HEK293 (cell line): ENCODE data around the gene IRX4.

Experiments used
- HOXA7 ChIP-seq: sonication (generic); formaldehyde crosslinking; IDR thresholded peaks from 2 replicates; pipeline ENCODE4 v1.8.1; 2022; ENCODE audit warnings: missing genetic modification reagents, borderline replicate concordance
- KLF1 ChIP-seq: fragments of 450-650 bp; formaldehyde crosslinking; IDR thresholded peaks from 2 replicates; pipeline ENCODE4 v1.5.1; 2016; ENCODE audit warnings: missing biosample characterization, missing genetic modification characterization
- MYNN ChIP-seq: fragments of 450-650 bp; formaldehyde crosslinking; IDR thresholded peaks from 2 replicates; pipeline ENCODE4 v1.5.1; 2016; ENCODE audit warnings: missing biosample characterization, missing genetic modification characterization, borderline replicate concordance
- PRDM6 ChIP-seq: fragments of 450-650 bp; formaldehyde crosslinking; IDR thresholded peaks from 2 replicates; pipeline ENCODE4 v1.5.1; 2017; ENCODE audit warnings: missing biosample characterization, missing genetic modification characterization
- RBAK ChIP-seq: fragments of 450-650 bp; formaldehyde crosslinking; IDR thresholded peaks from 2 replicates; pipeline ENCODE4 v1.5.1; 2016; ENCODE audit warnings: missing biosample characterization, missing genetic modification characterization
- SP7 ChIP-seq: fragments of 450-650 bp; formaldehyde crosslinking; IDR thresholded peaks from 2 replicates; pipeline ENCODE4 v1.5.1; 2016; ENCODE audit warnings: missing biosample characterization, missing genetic modification characterization
- YY1 ChIP-seq: fragments of 450-650 bp; formaldehyde crosslinking; IDR thresholded peaks from 2 replicates; pipeline ENCODE4 v1.5.1; 2018; ENCODE audit warnings: missing biosample characterization, missing genetic modification characterization
- ZBTB44 ChIP-seq: fragments of 450-650 bp; IDR thresholded peaks from 2 replicates; pipeline ENCODE4 v1.5.1; 2018; ENCODE audit warnings: missing biosample characterization, mild to moderate bottlenecking, missing genetic modification characterization
- ZFP3 ChIP-seq: fragments of 450-650 bp; formaldehyde crosslinking; IDR thresholded peaks from 2 replicates; pipeline ENCODE4 v1.5.1; 2016; ENCODE audit warnings: low read depth, missing biosample characterization, missing genetic modification characterization
- ZNF121 ChIP-seq: fragments of 450-650 bp; formaldehyde crosslinking; IDR thresholded peaks from 2 replicates; pipeline ENCODE4 v1.5.1; 2016; ENCODE audit warnings: missing biosample characterization, missing genetic modification characterization
- ZNF148 ChIP-seq: fragments of 450-650 bp; formaldehyde crosslinking; IDR thresholded peaks from 2 replicates; pipeline ENCODE4 v1.5.0; 2017; ENCODE audit warnings: missing biosample characterization, missing genetic modification characterization, borderline replicate concordance
- ZNF18 ChIP-seq: fragments of 450-650 bp; formaldehyde crosslinking; IDR thresholded peaks from 2 replicates; pipeline ENCODE4 v1.5.1; 2016; ENCODE audit warnings: missing biosample characterization, missing genetic modification characterization
- ZNF184 ChIP-seq: fragments of 450-650 bp; IDR thresholded peaks from 2 replicates; pipeline ENCODE4 v1.5.1; 2018; ENCODE audit warnings: missing biosample characterization, mild to moderate bottlenecking, missing genetic modification characterization
- ZNF280C ChIP-seq: fragments of 450-650 bp; formaldehyde crosslinking; IDR thresholded peaks from 2 replicates; pipeline ENCODE4 v1.5.1; 2016; ENCODE audit warnings: missing biosample characterization, missing genetic modification characterization
- ZNF324 ChIP-seq: fragments of 450-650 bp; formaldehyde crosslinking; IDR thresholded peaks from 2 replicates; pipeline ENCODE4 v1.5.1; 2016; ENCODE audit warnings: missing biosample characterization, missing genetic modification characterization
- ZNF350 ChIP-seq: fragments of 450-650 bp; formaldehyde crosslinking; IDR thresholded peaks from 2 replicates; pipeline ENCODE4 v1.5.0; 2017; ENCODE audit warnings: missing biosample characterization, mild to moderate bottlenecking, missing genetic modification characterization
- ZNF394 ChIP-seq: fragments of 450-650 bp; formaldehyde crosslinking; IDR thresholded peaks from 2 replicates; pipeline ENCODE4 v1.5.1; 2016; ENCODE audit warnings: missing biosample characterization, missing genetic modification characterization, mild to moderate bottlenecking, moderate library complexity, borderline replicate concordance
- ZNF48 ChIP-seq: fragments of 450-650 bp; formaldehyde crosslinking; IDR thresholded peaks from 2 replicates; pipeline ENCODE4 v1.5.1; 2016; ENCODE audit warnings: missing biosample characterization, missing genetic modification characterization
- ZNF529 ChIP-seq: fragments of 450-650 bp; formaldehyde crosslinking; IDR thresholded peaks from 2 replicates; pipeline ENCODE4 v1.5.1; 2017; ENCODE audit warnings: missing genetic modification characterization, missing biosample characterization; ENCODE audit not compliant: insufficient replicate concordance
- ZNF530 ChIP-seq: fragments of 450-650 bp; formaldehyde crosslinking; IDR thresholded peaks from 2 replicates; pipeline ENCODE4 v1.5.1; 2016; ENCODE audit warnings: low read depth, missing biosample characterization, missing genetic modification characterization
- ZNF560 ChIP-seq: fragments of 450-650 bp; formaldehyde crosslinking; IDR thresholded peaks from 2 replicates; pipeline ENCODE4 v1.5.1; 2017; ENCODE audit warnings: missing biosample characterization, missing genetic modification characterization, borderline replicate concordance
- ZNF580 ChIP-seq: fragments of 450-650 bp; formaldehyde crosslinking; IDR thresholded peaks from 2 replicates; pipeline ENCODE4 v1.5.1; 2016; ENCODE audit warnings: missing biosample characterization, missing genetic modification characterization
- ZNF596 ChIP-seq: fragments of 450-650 bp; IDR thresholded peaks from 2 replicates; pipeline ENCODE4 v1.5.0; 2018; ENCODE audit warnings: missing biosample characterization, mild to moderate bottlenecking, missing genetic modification characterization, moderate library complexity
- ZNF600 ChIP-seq: fragments of 450-650 bp; formaldehyde crosslinking; IDR thresholded peaks from 2 replicates; pipeline ENCODE4 v1.5.1; 2016; ENCODE audit warnings: missing biosample characterization, missing genetic modification characterization
- ZNF621 ChIP-seq: fragments of 450-650 bp; formaldehyde crosslinking; IDR thresholded peaks from 2 replicates; pipeline ENCODE4 v1.5.1; 2017; ENCODE audit warnings: missing biosample characterization, missing genetic modification characterization
- ZNF623 ChIP-seq: fragments of 450-650 bp; formaldehyde crosslinking; IDR thresholded peaks from 2 replicates; pipeline ENCODE4 v1.5.1; 2016; ENCODE audit warnings: missing biosample characterization, missing genetic modification characterization
- ZNF76 ChIP-seq: fragments of 450-650 bp; formaldehyde crosslinking; IDR thresholded peaks from 2 replicates; pipeline ENCODE4; 2016; ENCODE audit warnings: low read depth, missing biosample characterization, missing genetic modification characterization, borderline replicate concordance
- ZSCAN4 ChIP-seq: fragments of 450-650 bp; formaldehyde crosslinking; IDR thresholded peaks from 2 replicates; pipeline ENCODE4 v1.5.1; 2017; ENCODE audit warnings: missing biosample characterization, missing genetic modification characterization

The IRX4 gene

GRCh38 chr5:1929108-1929991 lies 46.6 kb upstream of the IRX4 start (continued):
- TF ChIP-seq ZNF530: no peak
- no peak for TF ChIP-seq ZSCAN4 (tag by site-specific recombination)
- no peak for TF ChIP-seq ZFP3 (tag by site-specific recombination)
- TF ChIP-seq ZNF18 (tag by site-specific recombination): peak; percentile 58; the same call in 1 of the 2 replicates
- TF ChIP-seq ZNF596 (tag by site-specific recombination): no peak
- no peak for TF ChIP-seq ZNF623
- TF ChIP-seq ZNF184 (tag by site-specific recombination): no peak
- TF ChIP-seq HOXA7 (CRISPR knock-in tag): no peak
- TF ChIP-seq PRDM6 (tag by site-specific recombination): no peak
- TF ChIP-seq ZNF48 (tag by site-specific recombination): no peak
- no peak for TF ChIP-seq ZNF394 (tag by site-specific recombination)
- TF ChIP-seq ZNF560 (tag by site-specific recombination): no peak
- no peak for TF ChIP-seq ZNF121 (tag by site-specific recombination)
- no peak for TF ChIP-seq ZNF600 (tag by site-specific recombination)
- 0 out of 2 replicates have a peak, but pooled peaks have one; percentile 10 for TF ChIP-seq KLF1 (tag by site-specific recombination)
- no peak for TF ChIP-seq ZNF580 (tag by site-specific recombination)
- TF ChIP-seq ZNF529 (tag by site-specific recombination): no peak
- TF ChIP-seq ZNF148 (tag by site-specific recombination): peak; percentile 80; the same call in 1 of the 2 replicates
- TF ChIP-seq ZNF280C (tag by site-specific recombination): no peak
- no peak for TF ChIP-seq MYNN (tag by site-specific recombination)
- TF ChIP-seq RBAK (tag by site-specific recombination): no peak
- TF ChIP-seq ZBTB44 (tag by site-specific recombination): no peak
- peak; percentile 94 for TF ChIP-seq ZNF621 (tag by site-specific recombination)
- TF ChIP-seq ZNF350: no peak
- TF ChIP-seq YY1 (tag by site-specific recombination): no peak
- TF ChIP-seq ZNF76: no peak
- TF ChIP-seq SP7: no peak
- no peak for TF ChIP-seq ZNF324 (tag by site-specific recombination)
